Measurements from ENCODE around the gene SOCS3.
A peak's percentile ranks its signal among the peaks of the same experiment; 100 is the strongest.

The SOCS3 gene

DNA sequence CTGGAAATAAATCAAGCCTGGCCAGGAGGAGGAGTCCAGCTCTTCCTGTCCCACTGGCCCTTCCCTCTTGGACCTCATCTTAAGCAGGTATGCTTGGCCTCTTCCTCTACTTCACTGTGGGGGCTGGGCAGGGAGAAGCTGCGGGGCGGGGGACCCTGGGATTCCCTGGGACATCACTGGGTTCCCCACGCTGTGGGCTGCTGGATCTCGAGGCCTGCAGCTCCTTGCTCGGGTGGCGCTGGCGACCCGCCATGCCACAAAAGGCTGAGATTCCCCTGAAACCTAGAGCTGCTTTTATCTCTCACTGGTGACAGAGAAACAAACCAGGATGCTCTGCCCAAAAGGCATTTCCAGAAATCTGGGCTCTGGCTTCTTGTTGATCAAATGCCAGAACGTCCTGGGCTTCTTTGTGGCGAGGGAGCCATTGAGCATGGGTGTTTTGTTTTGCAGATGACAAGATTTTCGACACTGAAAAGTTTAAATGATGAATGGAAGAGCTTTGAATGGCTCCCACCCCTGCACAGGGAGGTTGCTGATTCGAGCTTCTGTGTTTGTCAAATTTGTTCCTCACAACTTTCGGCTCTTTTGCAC is 10.0 kb upstream of the SOCS3 start:
- no peak for FAIRE-seq
- no peak for DNase-seq (ENCODE audit: extremely low spot score, insufficient read length, low read depth)

DNA sequence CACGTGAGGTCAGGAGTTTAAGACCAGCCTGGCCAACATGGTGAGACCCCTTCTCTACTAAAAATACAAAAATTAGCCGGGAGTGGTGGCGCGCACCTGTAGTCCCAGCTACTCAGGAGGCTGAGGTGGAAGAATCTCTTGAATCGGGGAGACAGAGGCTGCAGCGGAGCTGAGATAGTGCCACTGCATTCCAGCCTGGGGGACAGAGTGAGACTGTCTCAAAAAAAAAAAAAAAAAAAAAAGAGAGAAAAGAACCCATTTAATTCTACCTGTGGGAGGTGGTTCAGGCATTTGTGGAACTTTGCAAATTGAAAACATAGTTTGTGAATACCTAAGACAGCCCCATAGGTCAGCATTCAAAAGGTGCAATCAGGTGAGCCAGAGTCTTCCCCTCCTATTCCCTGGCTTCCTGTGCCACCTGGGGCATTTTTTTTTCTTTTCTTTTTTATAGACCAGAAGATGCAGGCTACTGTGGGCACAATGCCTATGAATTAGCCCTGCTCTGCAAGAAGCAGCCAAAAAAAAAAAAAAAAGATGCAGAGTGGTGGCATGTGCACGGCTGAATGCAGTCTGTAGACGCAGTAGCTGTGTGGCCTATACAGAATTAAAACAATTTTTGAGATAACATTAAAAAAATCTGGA is 9.1 kb upstream of the SOCS3 start:
- DNase-seq (ENCODE audit: extremely low spot score, insufficient read length, low read depth), result no peak
- no peak for FAIRE-seq

DNA sequence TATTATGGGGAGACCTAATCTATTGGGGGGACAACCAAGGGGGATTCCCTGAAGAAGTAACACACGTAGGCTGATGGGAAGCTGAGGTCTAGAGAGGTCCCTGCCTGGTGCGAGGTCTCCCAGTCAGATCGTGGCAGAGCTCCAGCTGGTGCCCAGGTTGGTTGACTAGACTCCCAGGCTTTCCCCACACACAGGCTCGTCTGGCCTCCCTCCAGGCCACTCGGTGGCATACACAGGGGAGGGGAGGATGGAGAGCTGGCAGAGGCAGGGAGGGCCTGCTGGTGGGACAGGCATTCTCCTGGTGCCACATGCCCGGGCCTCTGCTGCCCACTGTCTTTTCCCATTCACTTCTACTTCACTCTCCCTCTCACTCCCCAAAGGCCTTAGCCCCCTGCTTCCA is 8.5 kb upstream of the SOCS3 start:
- no peak for FAIRE-seq
- DNase-seq (ENCODE audit: extremely low spot score, insufficient read length, low read depth), result no peak

DNA sequence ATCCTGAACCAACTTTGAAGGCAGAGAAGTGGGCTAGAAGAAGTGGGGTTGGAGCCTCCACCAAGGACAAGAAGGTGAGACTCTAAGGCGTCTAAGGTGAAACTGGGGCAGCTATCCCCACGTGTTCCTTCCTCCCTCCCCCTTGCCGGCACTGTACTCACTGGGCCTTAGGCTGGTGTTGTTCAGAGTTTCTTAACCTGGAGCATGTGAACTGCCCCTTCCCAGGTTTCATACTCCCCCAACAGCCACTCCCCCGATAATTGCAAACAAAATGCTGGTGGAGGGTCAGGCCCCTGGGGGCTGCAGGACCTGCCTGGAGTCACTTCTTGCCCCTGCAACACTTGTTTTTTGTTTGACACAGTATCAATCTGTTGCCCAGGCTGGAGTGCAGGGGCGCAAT is 7.3 kb upstream of the SOCS3 start:
- no peak for DNase-seq (ENCODE audit: extremely low spot score, insufficient read length, low read depth)
- no peak for FAIRE-seq

DNA sequence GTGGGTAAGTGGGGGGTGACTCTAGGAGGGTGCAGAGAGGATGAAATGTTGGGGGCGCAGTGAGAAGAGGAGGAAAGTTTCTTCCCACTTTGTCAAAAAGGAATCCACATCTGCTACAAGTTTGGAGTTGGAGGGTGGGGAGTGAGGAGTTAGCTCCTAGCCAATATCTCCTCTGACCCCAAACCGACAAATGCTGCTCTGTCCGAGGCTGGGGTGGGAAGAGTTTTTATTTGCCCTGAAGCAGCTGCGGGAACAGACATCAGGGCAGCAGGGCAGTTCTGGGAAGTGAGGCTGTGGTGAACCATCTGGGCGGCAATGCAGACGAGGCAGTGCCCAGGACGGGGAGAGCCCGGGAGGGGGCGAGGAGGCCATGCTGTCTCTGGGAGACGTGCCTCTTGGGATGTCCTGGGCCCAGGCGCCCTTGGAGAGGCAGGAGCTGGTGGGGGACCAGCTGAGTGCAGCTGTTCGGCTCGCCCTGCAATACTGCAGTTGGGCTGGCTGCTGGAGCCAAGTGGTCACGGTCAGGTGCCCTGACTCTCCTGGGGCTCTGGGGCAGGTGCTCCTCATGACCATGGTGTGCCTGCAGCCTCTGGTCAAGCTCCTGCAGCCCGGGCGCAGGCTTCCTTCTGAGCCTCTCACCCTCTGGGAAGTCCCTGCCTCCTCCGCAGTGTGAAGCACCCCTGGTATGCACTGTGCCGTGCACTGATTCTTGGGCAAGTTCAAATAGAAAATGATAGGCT is 6.4 kb upstream of the SOCS3 start:
- no peak for DNase-seq (ENCODE audit: extremely low spot score, insufficient read length, low read depth)
- peak; percentile 62 for FAIRE-seq

DNA sequence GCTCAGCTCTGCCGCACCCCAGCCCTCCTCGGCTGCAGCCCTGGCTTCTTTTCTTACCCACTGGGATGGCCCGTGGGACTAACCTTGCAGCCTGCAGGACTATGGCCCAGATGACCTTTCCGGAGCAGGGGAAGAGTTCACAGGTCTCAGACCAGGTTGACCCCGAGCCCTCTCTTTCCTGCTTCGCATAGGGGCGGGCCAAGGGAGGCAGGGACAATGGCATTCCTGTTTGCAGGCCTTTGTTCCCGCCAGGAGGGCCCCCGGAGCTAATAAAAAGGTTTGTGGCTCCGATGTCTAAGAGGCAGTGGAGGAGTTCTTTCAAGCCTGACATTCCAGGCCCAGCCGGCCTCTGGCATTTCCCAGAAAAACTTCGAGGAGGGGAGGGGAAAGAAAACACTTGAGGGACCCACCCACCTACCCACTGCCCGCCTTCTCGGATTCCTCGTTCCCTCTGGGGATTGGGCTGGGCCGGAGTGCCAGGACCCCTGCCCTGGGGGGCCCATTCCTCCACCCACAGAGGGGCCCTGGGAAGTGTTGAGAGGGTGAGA is 5.8 kb upstream of the SOCS3 start:
- DNase-seq (ENCODE audit: extremely low spot score, insufficient read length, low read depth) (no peak), FAIRE-seq (no peak)

DNA sequence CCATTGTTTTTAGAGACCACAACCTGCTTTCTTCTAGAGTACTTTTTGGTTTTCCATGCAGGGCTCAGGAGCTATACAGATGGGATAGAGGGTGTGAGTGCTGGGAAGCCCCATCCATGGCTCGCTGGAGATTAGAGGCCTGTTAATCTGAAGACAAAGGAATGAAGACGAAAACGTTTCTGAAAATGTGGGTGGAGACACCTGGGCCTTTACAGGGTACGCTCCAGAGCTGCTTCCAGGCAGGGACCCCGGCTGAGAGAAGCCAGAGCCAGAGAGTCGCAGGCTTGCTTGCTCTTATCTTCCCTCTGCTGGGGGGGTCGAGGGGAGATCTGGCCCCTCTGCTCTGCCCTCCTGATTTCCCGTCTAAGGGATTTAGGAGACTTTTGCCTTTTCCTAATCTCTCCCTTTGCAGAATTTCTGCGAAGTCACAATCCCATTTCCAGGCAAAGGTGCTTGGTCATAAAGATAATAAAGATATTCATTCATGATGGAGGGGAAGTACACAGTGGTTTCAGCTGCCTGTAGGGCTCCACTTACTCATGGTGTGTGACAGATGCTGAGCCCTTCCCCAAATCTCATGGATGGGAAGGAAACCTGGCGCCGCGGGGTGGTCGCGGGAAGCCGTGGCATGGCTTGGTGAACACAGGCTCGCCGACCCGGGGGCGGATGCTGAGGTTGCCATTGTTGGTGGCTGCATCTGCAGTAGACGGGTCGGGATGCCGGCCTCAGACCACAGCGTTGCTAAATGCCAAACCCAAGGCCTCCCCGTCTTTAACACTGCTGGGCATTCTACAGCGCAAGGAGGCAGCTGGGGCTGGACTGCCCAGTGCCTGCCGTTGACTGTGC is 4.8 kb upstream of the SOCS3 start:
- DNase-seq (ENCODE audit: extremely low spot score, insufficient read length, low read depth) (no peak), FAIRE-seq (peak; percentile 31)

DNA sequence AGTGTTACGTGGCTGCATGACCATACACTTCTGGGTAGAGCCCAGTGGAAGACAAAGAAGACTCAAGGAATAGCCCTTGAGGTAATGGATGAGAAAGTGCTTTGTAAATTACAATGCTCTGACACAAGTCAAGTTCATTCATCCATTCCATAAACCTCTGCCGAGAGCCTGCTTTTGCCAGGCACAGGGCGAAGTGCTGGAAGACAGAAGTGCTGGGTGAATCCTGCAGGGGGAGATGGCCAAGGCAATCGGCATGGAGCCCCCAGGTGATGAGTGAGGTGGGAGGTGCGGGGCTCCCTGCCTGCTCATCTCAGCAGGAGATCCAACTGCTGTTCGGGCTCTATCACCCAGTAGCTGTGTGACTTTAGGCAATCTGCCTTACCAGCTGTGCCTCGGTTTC is 2.8 kb upstream of the SOCS3 start:
- DNase-seq (ENCODE audit: extremely low spot score, insufficient read length, low read depth), result no peak

DNA sequence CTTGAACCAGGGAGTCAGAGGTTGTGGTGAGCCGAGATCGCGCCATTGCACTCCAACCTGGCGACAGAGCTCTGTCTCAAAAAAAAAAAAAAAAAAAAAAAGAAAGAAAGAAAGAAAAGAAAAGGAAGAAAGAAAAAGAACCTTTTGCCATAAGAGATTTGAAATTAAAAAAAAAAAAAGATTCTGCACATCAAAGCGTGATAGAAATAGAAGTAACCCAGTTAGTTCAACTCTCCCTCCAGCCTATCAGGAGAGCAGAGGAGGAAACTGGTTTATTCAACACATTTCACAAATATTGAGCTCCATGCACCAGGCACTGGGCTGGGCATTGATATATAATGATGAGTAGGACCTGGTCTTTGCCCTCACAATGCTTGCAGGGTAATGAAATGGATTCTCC is 2.4 kb upstream of the SOCS3 start:
- DNase-seq (ENCODE audit: extremely low spot score, insufficient read length, low read depth) (no peak), FAIRE-seq (no peak)

More for the DNA sequence above, 2.8 kb upstream of the SOCS3 start:
- no peak for FAIRE-seq

DNA sequence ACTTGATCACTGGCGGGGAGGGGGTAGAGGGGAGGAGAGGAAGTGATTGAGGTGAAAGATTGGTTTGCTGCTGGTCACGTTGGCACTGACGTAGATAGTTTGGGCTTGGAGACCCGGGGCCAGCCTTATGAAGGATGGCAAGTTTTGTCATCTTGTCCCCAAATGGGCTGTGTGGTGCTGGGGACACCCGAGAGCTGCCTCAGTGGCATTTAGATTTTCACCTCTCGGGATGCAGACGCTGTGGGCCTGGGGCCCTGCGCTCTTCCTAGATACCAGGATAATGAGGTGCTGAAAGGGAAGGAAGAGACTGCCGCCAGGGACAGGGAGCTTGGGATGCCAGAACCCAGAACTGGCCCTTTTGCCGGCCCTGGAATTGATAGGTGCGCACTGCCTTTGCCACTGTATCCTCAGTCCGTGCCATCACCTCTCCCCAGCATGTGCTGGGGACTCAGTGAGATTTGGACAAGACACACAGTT is 1.4 kb upstream of the SOCS3 start:
- FAIRE-seq (no peak), DNase-seq (ENCODE audit: extremely low spot score, insufficient read length, low read depth) (no peak)

DNA sequence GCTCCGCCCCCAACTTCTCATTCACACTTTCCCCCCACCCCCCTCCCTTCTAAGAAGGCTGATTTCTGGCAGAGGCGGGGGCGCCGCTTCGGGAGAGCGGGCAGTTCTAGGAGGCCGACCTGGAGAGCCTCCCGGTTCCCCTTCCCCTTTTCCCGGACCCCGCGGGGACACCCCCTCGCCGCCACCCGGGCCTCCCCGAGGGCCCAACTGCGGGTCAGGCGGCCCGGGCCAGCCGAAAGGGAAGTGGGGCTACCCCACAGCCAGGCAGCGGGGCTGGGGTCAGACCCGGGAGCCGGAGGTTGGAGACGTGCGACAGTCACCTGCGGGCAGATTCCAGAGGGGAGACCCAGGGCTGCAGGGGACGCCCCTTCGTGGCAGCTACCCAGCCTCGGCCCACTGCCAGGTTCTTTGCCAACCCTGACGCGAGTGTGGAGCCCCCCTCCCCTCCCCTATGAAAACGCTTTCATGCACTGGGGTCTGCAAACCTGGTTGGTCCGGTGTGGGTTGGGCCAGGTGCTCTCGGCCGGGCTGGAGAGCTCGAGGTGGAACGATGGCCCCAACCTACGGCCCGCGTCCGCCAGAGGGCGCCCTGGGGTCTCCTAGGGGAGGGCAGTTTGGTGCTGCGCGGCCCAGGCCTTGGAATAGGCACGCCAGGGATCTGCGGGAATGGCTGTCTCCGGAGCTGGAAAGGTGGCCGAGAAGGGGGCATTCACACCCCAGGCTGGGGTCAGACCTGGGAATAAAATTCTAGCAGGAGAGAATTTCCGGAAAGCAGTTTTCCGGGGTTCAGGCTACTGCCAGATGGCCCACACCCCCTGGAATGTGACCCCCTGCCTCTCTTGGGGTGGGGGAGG is 721 bp upstream of the SOCS3 start:
- DNase-seq (ENCODE audit: extremely low spot score, insufficient read length, low read depth) (no peak), FAIRE-seq (peak; percentile 65)

DNA sequence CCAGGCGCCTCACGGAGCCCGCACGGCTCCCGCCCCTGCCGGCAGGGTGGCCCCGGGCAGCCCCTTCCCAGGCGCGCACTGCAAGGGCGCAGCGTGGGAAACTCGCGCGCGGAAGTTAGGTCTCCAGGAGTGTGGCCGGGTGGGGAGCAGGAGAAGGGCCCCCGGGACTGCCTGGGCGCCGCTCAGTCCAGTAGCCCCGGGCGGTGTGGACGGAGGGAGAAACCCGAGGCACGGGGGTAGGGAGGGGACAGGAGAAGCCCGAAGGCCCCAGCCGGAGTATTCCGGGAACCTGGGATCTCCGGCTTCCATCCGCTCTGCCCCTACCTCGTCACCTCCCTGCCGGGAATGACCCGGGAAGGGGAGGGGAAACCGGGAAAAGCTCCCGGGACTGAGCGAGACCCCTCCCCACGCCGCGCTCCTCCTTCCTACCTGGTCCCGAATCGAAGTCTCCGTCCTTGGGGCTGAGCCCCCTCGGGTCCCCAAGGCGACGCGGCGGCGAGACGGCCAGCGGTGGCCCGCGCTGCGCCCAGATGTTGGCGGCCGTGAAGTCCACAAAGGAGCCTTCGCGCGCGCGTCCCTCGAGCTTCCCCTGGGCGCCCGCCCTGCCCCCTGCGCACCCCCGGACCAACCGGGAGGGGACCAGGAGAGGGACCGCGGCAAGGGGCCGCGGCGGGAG is 418 bp downstream of the SOCS3 start:
- DNase-seq (ENCODE audit: extremely low spot score, insufficient read length, low read depth) (no peak), FAIRE-seq (no peak)

DNA sequence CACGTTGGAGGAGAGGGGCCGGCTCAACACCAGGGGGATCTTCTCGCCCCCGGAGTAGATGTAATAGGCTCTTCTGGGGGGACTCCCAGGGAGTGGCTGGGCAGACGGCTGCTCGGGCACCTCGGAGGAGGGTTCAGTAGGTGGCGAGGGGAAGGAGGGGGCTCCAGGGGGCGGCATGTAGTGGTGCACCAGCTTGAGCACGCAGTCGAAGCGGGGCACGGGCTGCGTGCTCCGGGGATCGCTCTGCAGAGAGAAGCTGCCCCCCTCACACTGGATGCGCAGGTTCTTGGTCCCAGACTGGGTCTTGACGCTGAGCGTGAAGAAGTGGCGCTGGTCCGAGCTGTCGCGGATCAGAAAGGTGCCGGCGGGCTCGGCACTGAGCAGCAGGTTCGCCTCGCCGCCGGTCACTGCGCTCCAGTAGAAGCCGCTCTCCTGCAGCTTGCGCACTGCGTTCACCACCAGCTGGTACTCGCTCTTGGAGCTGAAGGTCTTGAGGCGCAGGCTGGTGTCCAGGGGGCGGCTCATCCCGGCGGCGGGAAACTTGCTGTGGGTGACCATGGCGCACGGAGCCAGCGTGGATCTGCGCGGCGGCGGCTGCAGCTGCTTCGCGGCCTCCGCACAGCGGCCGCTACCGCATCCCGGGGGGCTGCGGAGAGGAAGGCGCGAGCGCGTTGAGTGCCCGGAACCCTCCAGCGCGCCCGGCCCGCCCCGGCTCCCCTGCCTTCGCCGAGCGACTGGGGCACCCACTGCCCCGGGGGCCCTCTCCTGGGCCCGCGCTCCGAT is 1.1 kb downstream of the SOCS3 start:
- DNase-seq (ENCODE audit: extremely low spot score, insufficient read length, low read depth) (no peak), FAIRE-seq (no peak)

DNA sequence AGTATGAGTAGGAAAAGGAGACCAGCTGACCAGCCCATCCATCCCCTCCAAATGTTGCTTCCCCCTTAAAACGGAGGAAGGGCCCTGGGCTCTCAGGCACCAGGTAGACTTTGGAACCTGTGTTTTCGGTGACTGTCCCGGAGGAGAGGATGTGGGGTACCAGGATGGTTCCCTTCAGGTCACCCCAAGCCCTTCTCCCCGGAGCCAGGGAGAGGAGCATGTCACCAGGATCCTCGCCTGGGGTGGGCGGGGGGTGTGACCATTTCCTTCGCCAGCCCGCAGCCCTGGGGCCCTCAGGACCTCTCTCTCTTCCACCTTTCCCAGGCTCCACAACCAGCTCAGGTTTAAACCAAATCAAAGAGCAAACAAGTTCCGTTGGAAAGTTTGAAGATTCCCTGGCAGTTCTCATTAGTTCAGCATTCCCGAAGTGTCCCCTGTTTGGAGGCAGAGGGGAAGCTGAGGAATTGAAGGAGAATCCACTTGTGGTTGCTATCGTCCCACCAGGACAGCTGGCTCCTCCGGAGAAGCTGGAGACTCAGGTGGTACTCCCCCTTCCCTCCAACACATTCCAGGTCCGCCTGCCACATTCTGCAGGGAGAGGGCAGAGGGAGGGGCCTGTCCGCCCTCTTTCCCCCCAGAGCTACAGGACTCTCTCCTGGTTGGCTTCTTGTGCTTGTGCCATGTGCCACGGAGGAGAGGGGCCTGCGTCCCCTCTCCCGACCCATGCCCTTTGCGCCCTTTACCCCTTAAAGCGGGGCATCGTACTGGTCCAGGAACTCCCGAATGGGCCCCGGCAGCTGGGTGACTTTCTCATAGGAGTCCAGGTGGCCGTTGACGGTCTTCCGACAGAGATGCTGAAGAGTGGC is 2.0 kb downstream of the SOCS3 start:
- DNase-seq (ENCODE audit: extremely low spot score, insufficient read length, low read depth) (no peak), FAIRE-seq (no peak)

DNA sequence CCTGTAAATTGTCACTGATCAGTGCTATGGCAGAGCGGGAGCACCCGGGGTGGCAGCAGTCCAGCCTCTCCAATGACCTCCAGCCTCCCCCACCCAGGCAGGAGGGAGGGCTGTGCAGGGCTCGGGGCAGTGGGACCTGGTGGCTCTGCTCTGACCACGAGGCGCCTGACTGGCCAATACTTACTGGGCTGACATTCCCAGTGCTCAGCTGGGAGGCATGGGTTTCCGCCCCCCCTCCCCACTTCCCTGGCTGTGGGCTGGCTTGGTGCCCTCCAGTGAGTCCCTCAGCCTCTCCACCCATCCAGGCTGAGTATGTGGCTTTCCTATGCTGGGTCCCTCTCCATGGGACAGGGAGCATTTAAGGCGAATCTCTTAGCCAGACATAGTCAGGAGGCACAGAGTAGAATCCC is 2.7 kb downstream of the SOCS3 start:
- DNase-seq (ENCODE audit: extremely low spot score, insufficient read length, low read depth) (no peak), FAIRE-seq (no peak)

DNA sequence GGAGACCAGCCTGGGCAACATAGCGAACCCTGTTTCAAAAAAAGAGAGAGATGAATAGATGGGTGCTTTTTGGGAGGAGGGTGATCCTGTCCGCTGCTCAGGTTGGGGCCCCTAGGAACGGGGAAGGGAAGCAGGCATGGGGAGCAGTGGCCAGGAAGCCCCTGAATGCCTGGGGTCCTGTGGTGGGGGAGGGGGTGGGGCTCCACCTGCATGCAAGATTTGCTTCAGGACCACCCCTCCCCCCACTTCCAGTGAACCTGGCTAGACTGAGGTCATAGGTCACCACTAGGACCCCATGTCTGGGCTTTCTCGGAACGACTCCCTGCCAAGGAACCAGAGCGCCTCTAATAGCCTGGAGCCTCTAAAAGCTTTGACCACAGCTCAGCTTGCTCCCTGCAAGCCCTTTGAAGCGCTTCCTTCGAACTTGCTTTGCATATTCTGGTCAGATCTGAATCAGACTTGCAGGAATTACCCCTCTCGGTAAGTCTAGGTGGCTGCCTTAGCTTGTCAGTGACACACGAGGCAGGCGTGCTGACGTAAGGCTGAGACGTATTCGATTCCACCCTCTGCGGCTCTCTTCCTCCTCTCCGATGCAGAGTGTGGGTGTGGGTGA is 3.7 kb downstream of the SOCS3 start:
- DNase-seq (ENCODE audit: extremely low spot score, insufficient read length, low read depth), result no peak
- FAIRE-seq, result peak; percentile 100

DNA sequence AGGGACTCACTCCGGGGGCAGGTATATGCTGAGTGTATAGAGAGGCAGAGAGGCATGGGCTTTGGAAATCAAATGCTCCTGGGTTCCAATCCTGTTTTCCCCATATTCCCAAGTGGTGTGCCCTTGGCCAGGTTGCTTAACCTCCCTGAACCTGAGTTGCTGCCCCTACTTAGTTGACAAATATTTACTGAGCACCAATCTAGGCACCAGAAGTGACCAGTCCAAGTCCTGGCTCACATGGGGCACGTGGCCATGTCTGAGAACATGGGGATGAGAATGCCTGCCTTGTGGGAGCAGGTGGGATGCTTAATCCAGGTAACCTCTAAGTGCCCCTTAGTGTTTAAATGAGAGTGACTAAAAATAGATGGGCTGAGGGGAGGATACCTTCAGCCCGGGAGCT is 4.2 kb downstream of the SOCS3 start:
- peak; percentile 53 for FAIRE-seq
- no peak for DNase-seq (ENCODE audit: extremely low spot score, insufficient read length, low read depth)
